GM12878 (cell line): ENCODE data around the gene TBC1D19. TPM values are rescaled to one million over a fixed set of nuclear protein-coding genes. Genes with fewer than 3 reads are reported as not detected.

Experiments
- ATAC-seq: fragments of 200-7000 bp; cut with Tn5 transposase; 3 replicates; pipeline ENCODE4 v1.9.1; 2020; ENCODE audit warnings: mild to moderate bottlenecking, moderate library complexity
- Bru-seq: library from RNA; stranded (reverse); fragments of 400-500 nt; gene quantifications from one replicate; lab custom pipeline; 2021; lab: Mats Ljungman, UMichigan
- BruChase-seq, 2 experiments: library from RNA; stranded (reverse); fragments of 400-500 nt; gene quantifications; one replicate each; lab custom pipeline; 2021; lab: Mats Ljungman, UMichigan
- BruUV-seq: library from RNA; stranded (reverse); fragments of 400-500 nt; replicated peaks from 2 replicates; lab custom pipeline; 2021; lab: Mats Ljungman, UMichigan
- CTCF ChIA-PET: fragments of 300-600 bp; sonication (Branson Sonifier 250); formaldehyde crosslinking; extraction: SDS; loops from one replicate; lab custom pipeline; 2021; ENCODE audit warnings: inconsistent platforms; lab: Yijun Ruan, JAX
- POLR2A ChIA-PET: fragments of 350-600 bp; formaldehyde crosslinking; extraction: SDS; loops from one replicate; lab custom pipeline; 2021; ENCODE audit warnings: inconsistent platforms; lab: Charles Lee
- RAD21 ChIA-PET: fragments of 300-600 bp; sonication (Branson Sonifier 250); formaldehyde crosslinking; loops from one replicate; lab custom pipeline; 2023; ENCODE audit warnings: antibody characterized with exemption; ENCODE audit not compliant: unreplicated experiment; lab: Charles Lee
- SMC1A ChIA-PET: fragments of 300-600 bp; sonication (Branson Sonifier 250); formaldehyde crosslinking; loops from one replicate; lab custom pipeline; 2023; ENCODE audit not compliant: unreplicated experiment, uncharacterized antibody; lab: Charles Lee
- DNase-seq: peaks from one replicate; pipeline ENCODE4 v3.0.0-alpha.2; 2011; ENCODE audit warnings: low read depth, low spot score
- FAIRE-seq: peaks from 3 replicates; lab custom pipeline; 2011; peaks lifted over from hg19 to GRCh38; lab: Jason Lieb, UNC
- H2AFZ ChIP-seq: 2 replicates; pipeline ENCODE4 v1.6.0; 2011; ENCODE audit warnings: low read depth, low read length, control low read depth; ENCODE audit not compliant: control insufficient read depth
- H3K27ac ChIP-seq: 2 replicates; pipeline ENCODE4 v1.5.1; 2011; ENCODE audit warnings: control low read depth; ENCODE audit not compliant: control insufficient read depth, insufficient read depth
- H3K27me3 ChIP-seq, 2 experiments: replicated peaks in 1 of 2; 2 replicates each; pipeline versions ENCODE4 v1.6.0 to v1.6.1; 2011; ENCODE audit warnings: low read length in 1 of 2; ENCODE audit not compliant: control insufficient read depth in 2 of 2, insufficient read depth in 2 of 2
- H3K36me3 ChIP-seq, 2 experiments: 2 replicates each; pipeline ENCODE4 v1.5.1; 2011; ENCODE audit warnings: low read length in 1 of 2; ENCODE audit not compliant: control insufficient read depth in 2 of 2, insufficient read depth in 2 of 2
- H3K4me1 ChIP-seq: 2 replicates; pipeline ENCODE4 v1.6.1; 2011; ENCODE audit warnings: mild to moderate bottlenecking, low read length, moderate library complexity, mixed read lengths; ENCODE audit not compliant: control insufficient read depth, insufficient read depth
- H3K4me2 ChIP-seq: 2 replicates; pipeline ENCODE4 v1.6.0; 2011; ENCODE audit warnings: control low read depth; ENCODE audit not compliant: control insufficient read depth, insufficient read depth
- H3K4me3 ChIP-seq: fragments of 200-600 bp; sonication (generic); 2 replicates; pipeline ENCODE4 v1.5.1; 2016
- H3K79me2 ChIP-seq: 2 replicates; pipeline ENCODE4 v1.6.0; 2011; ENCODE audit warnings: low read length; ENCODE audit not compliant: control insufficient read depth, insufficient read depth
- H3K9ac ChIP-seq: 2 replicates; pipeline ENCODE4 v1.8.0; 2011; ENCODE audit warnings: low read length, control low read depth, mixed read lengths; ENCODE audit not compliant: control insufficient read depth, insufficient read depth
- H3K9me3 ChIP-seq: replicated peaks from 3 replicates; pipeline ENCODE4 v1.5.1; 2011; ENCODE audit warnings: mild to moderate bottlenecking, low read length; ENCODE audit not compliant: control insufficient read depth, insufficient read depth
- H4K20me1 ChIP-seq: 2 replicates; pipeline ENCODE4 v1.6.0; 2011; ENCODE audit not compliant: control insufficient read depth, insufficient read depth
- BCLAF1 ChIP-seq: fragments of 450-650 bp; IDR thresholded peaks from 2 replicates; pipeline ENCODE4 v1.6.1; 2017; ENCODE audit warnings: antibody characterized with exemption, mild to moderate bottlenecking, moderate library complexity
- CEBPB ChIP-seq, 2 experiments: fragments of 150-350 bp in 1 of 2; IDR thresholded peaks; 2 replicates each; pipeline ENCODE4 v1.6.1; 2012 to 2014; ENCODE audit warnings: low read depth in 2 of 2, low read length in 2 of 2, borderline replicate concordance in 1 of 2, inconsistent platforms in 1 of 2
- KAT2A ChIP-seq: conservative IDR thresholded peaks from 2 replicates; pipeline ENCODE4 v1.6.1; 2011; ENCODE audit warnings: low read depth, low read length; ENCODE audit not compliant: control insufficient read depth
- MXI1 ChIP-seq: fragments of 150-350 bp; IDR thresholded peaks from 2 replicates; pipeline ENCODE4 v1.6.1; 2011; ENCODE audit warnings: low read depth, mild to moderate bottlenecking, inconsistent platforms, low read length, improper control_type of control experiment
- NFYB ChIP-seq: IDR thresholded peaks from 2 replicates; pipeline ENCODE4 v1.6.1; 2011; ENCODE audit warnings: low read depth, mild to moderate bottlenecking, low read length, improper control_type of control experiment, moderate library complexity; ENCODE audit not compliant: insufficient read depth
- NR2C1 ChIP-seq: fragments of 450-650 bp; IDR thresholded peaks from 2 replicates; pipeline ENCODE4 v1.6.1; 2017; ENCODE audit warnings: antibody characterized with exemption, mild to moderate bottlenecking, moderate library complexity
- TBL1XR1 ChIP-seq: IDR thresholded peaks from 2 replicates; pipeline ENCODE4 v1.6.1; 2012; ENCODE audit warnings: low read depth, low read length, improper control_type of control experiment
- WGBS: methylation state at CpG from one replicate; pipeline ENCODE4 v1.1.6; 2016; ENCODE audit warnings: low lambda C conversion rate; ENCODE audit not compliant: insufficient replicate concordance, insufficient coverage; ENCODE audit errors: missing lambda C conversion rate; 5-methylcytosine and 5-hydroxymethylcytosine counted together
- in situ Hi-C: fragments of 300-500 bp; cut with MboI; formaldehyde crosslinking; loops from 9 replicates; pipeline ENCODE4 v1.14.3; 2018; ENCODE audit warnings: mixed read lengths
- intact Hi-C: fragments of 100-400 bp; cut with micrococcal nuclease; formaldehyde crosslinking; loops from one replicate; pipeline ENCODE4 v1.14.2; 2022; ENCODE audit not compliant: unreplicated experiment
- long read RNA-seq, 2 experiments: library from polyadenylated mRNA; unstranded; transcript quantifications; one replicate each; pipeline ENCODE4 v2.0.0, GENCODE V29; 2019 to 2020
- polyA minus RNA-seq, 3 experiments: library from RNA; depleted of rRNA, polyadenylated mRNA; stranded (reverse); fragments of >200 nt; gene quantifications; 2 replicates each; pipeline ENCODE4 v1.2.3, GENCODE V29; 2011
- polyA plus RNA-seq, 11 experiments: library from polyadenylated mRNA; depleted of rRNA in 4 of 11; unstranded in 6 of 11; stranded (reverse) in 5 of 11; fragments of >200 nt; fragmentation: Nextera tagmentation in 4 of 11; fragmentation: Illumina TruSeq in 1 of 11; extraction: Ambion mirVana in 4 of 11; extraction: Trizol in 1 of 11; gene quantifications; 1 replicate in 1 of 11; 2 replicates in 10 of 11; pipeline versions ENCODE4 v1.2.1 to v1.2.3, GENCODE V29; 2011 to 2016; ENCODE audit warnings: inconsistent platforms in 2 of 11, missing spikeins in 2 of 11, low read depth in 1 of 11
- total RNA-seq, 4 experiments: library from RNA; depleted of rRNA in 3 of 4; stranded (reverse); fragments of >200 nt in 3 of 4; fragmentation: Illumina TruSeq in 1 of 4; extraction: Trizol in 1 of 4; gene quantifications; 2 replicates each; pipeline versions ENCODE4 v1.2.1 to v1.2.3, GENCODE V29; 2013 to 2021
- TF ChIP-seq, protein P1 (sequence below): fragments of 150-350 bp; IDR thresholded peaks from 2 replicates; pipeline ENCODE4 v1.6.1; 2016; ENCODE audit warnings: low read depth, low read length

Gene TBC1D19
- total RNA-seq (2013; cell fraction: nucleolus; rRNA removed), result 28.1 and 31.2 TPM in 2 replicates
- total RNA-seq (2014; rRNA removed), result 2.0 and 3.2 TPM in 2 replicates
- 2.7 and 2.9 TPM in 2 replicates for total RNA-seq (2014; rRNA removed; fragmentation: Illumina TruSeq; extraction: Trizol)
- 1.6 and 2.1 TPM in 2 replicates for total RNA-seq (2021)
- polyA plus RNA-seq (2011; ENCODE audit: low read depth), result 0.91 TPM
- 3.9 and 5.0 TPM in 2 replicates for polyA plus RNA-seq (2011; rRNA removed)
- polyA plus RNA-seq (2011; cell fraction: cytosol; rRNA removed), result 1.1 and 1.3 TPM in 2 replicates
- 3.2 and 3.6 TPM in 2 replicates for polyA plus RNA-seq (2011; cell fraction: nucleus; rRNA removed)
- 0.68 and 1.7 TPM in 2 replicates for polyA plus RNA-seq (2012)
- 1.8 and 1.9 TPM in 2 replicates for polyA plus RNA-seq (2014; fragmentation: Illumina TruSeq; extraction: Trizol)
- under 1 TPM; 0.29 to 0.53 TPM for polyA plus RNA-seq (2014; fragmentation: Nextera tagmentation; extraction: Ambion mirVana)
- 1.1 and 1.9 TPM in 2 replicates for polyA plus RNA-seq (2014; rRNA removed)
- polyA plus RNA-seq (2016; fragmentation: Nextera tagmentation; extraction: Ambion mirVana), result 1 to 10 TPM; 2.5 TPM
- polyA minus RNA-seq (2011; rRNA and poly(A)+ RNA removed), result 4.3 and 5.8 TPM in 2 replicates
- polyA minus RNA-seq (2011; cell fraction: cytosol; rRNA and poly(A)+ RNA removed), result 0.83 TPM in 1 of 2 replicates, not detected in the other
- 6.8 and 9.9 TPM in 2 replicates for polyA minus RNA-seq (2011; cell fraction: nucleus; rRNA and poly(A)+ RNA removed)
- Bru-seq, nascent RNA, result percentile 46 among the genes with signal in this experiment
- percentile 44 among the genes with signal in this experiment for BruChase-seq, experiment 1, labeled RNA remaining after a 6-hour chase
- percentile 46 among the genes with signal in this experiment for BruChase-seq, experiment 2, labeled RNA remaining after a 2-hour chase
- long read RNA-seq, experiment 1, partial matches to known transcripts, result 0 of 1 reads
- long read RNA-seq, experiment 1, other reads (novel, unspliced or antisense), result 1 of 1 reads
- long read RNA-seq, experiment 2, transcript TBC1D19-201 (21 exons, 2,263 nt), result major isoform, 13 of 20 reads
- long read RNA-seq, experiment 2, partial matches to known transcripts, result 2 of 20 reads
- long read RNA-seq, experiment 2, other reads (novel, unspliced or antisense), result 5 of 20 reads

DNA sequence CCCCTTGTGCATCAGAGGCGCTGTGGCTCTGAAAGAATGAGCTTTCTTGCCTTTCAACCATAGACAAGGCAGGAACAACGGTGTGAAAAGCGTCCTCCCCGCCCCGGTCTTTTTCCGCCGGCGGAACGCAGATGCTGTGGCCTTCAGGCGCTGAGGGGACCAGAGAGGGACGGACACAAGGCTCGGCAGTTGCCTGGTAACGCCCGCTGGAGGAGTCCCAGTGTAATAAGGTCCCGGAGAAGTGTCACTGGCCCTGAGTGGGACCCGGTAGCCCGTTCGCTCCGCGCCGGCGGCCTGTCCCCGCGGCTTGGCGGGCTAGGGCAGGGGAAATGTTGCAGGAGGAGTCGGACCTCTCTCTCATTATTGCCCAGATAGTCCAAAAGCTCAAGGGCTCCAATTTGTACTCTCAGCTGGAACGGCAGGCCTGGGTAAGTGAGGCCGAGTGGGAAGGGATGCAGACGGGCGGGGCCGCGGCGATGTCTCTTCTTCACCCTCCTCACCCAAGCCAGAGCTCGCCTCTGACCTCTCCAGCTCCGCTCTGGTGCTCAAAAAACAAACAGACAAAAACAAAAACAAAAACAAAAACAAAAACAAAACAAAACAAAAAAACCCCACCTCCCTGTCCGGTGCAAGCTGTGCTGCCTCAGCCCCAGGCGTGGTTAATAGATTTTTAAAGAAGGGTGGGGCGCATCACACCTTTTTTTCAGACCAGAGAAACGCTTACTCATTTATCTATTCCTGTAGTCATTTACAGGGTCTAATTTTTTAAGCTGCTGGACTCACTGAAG is at the start of gene TBC1D19:
Gene TBC1D19, plus strand, starts transcription at position 220 of the 788 bp plus-strand sequence. Its CDS starts 110 bp downstream, at position 330.
- CTCF ChIA-PET, result no interaction called here
- POLR2A ChIA-PET, result interaction anchor here (1.0 to 1.5 kb wide), 2 partner anchors 9 to 276 kb away, joined by 4 to 5 read pairs; partner anchors contain the start of gene STIM2
- H3K4me2 ChIP-seq, result peak within 1 kb of the TSS; percentile 99
- RAD21 ChIA-PET, result interaction anchor here (1.0 kb wide), 1 partner anchor 282 kb away, joined by 4 read pairs; no protein-coding TSS in a partner anchor
- SMC1A ChIA-PET, result interaction anchor here (0.7 to 2.1 kb wide), 9 partner anchors 9 to 729 kb away, joined by 3 to 4 read pairs (median 3); no protein-coding TSS in a partner anchor
- no peaks in the 10 kb centered on the region for H4K20me1 ChIP-seq
- H3K4me3 ChIP-seq, result peak within 1 kb of the TSS; percentile 74
- no peaks in the 10 kb centered on the region for H3K36me3 ChIP-seq
- peak within 1 kb of the TSS; percentile 58 for H3K9ac ChIP-seq
- H3K79me2 ChIP-seq, result no peaks in the 10 kb centered on the region
- FAIRE-seq, result peak; percentile 91
- peak within 1 kb of the TSS; percentile 100 for H2AFZ ChIP-seq
- DNase-seq, result peak; percentile 56
- H3K27me3 ChIP-seq, result no peaks in the 10 kb centered on the region; a peak in 1 of 4 replicates
- peaks cover 4% of the 10 kb centered on the region; the same call in 1 of the 2 replicates for H3K4me1 ChIP-seq
- in situ Hi-C loops, result loop anchor here (10.0 kb wide), 1 partner anchor 431 kb away; no protein-coding TSS in a partner anchor
- H3K27ac ChIP-seq, result peak within 1 kb of the TSS; percentile 44
- intact Hi-C loops, result loop anchor here (2.0 kb wide), 2 partner anchors 277 to 427 kb away; partner anchors contain the start of gene STIM2
- BruUV-seq, result TSS peak; percentile 85
- peak; percentile 100 for ATAC-seq
- no peaks in the 10 kb centered on the region for H3K9me3 ChIP-seq
- WGBS, result 2% methylated on average over 38 of the region's 39 CpGs
- TF ChIP-seq NR2C1, result peak; percentile 63
- TF ChIP-seq CEBPB (IDR thresholded peaks at IDR 0.05; ENCODE audit: borderline replicate concordance in 1 of 2, low read depth in 2 of 2, low read length in 2 of 2), result no peak
- peak; percentile 89 for TF ChIP-seq MXI1
- TF ChIP-seq, protein P1, sequence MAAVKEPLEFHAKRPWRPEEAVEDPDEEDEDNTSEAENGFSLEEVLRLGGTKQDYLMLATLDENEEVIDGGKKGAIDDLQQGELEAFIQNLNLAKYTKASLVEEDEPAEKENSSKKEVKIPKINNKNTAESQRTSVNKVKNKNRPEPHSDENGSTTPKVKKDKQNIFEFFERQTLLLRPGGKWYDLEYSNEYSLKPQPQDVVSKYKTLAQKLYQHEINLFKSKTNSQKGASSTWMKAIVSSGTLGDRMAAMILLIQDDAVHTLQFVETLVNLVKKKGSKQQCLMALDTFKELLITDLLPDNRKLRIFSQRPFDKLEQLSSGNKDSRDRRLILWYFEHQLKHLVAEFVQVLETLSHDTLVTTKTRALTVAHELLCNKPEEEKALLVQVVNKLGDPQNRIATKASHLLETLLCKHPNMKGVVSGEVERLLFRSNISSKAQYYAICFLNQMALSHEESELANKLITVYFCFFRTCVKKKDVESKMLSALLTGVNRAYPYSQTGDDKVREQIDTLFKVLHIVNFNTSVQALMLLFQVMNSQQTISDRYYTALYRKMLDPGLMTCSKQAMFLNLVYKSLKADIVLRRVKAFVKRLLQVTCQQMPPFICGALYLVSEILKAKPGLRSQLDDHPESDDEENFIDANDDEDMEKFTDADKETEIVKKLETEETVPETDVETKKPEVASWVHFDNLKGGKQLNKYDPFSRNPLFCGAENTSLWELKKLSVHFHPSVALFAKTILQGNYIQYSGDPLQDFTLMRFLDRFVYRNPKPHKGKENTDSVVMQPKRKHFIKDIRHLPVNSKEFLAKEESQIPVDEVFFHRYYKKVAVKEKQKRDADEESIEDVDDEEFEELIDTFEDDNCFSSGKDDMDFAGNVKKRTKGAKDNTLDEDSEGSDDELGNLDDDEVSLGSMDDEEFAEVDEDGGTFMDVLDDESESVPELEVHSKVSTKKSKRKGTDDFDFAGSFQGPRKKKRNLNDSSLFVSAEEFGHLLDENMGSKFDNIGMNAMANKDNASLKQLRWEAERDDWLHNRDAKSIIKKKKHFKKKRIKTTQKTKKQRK, result no peak
- TF ChIP-seq NFYB, result no peak
- peak; percentile 70; the same call in 1 of the 2 replicates for TF ChIP-seq TBL1XR1
- no peak for TF ChIP-seq KAT2A
- no peak for TF ChIP-seq BCLAF1
